NCI-H82 treated with DMSO at 0.1 percent for 48 hours (cell line): ENCODE results near the gene CHEK2.
"Not testable (repeated sequence)": the region's sequence is repeated elsewhere in the genome, so short reads cannot be mapped to it uniquely, and the experiment has no call there.

Experiments
- DNase-seq: peaks from one replicate; lab custom pipeline; 2025; ENCODE audit not compliant: unreplicated experiment; lab: John Stamatoyannopoulos, UW

Gene CHEK2

DNA sequence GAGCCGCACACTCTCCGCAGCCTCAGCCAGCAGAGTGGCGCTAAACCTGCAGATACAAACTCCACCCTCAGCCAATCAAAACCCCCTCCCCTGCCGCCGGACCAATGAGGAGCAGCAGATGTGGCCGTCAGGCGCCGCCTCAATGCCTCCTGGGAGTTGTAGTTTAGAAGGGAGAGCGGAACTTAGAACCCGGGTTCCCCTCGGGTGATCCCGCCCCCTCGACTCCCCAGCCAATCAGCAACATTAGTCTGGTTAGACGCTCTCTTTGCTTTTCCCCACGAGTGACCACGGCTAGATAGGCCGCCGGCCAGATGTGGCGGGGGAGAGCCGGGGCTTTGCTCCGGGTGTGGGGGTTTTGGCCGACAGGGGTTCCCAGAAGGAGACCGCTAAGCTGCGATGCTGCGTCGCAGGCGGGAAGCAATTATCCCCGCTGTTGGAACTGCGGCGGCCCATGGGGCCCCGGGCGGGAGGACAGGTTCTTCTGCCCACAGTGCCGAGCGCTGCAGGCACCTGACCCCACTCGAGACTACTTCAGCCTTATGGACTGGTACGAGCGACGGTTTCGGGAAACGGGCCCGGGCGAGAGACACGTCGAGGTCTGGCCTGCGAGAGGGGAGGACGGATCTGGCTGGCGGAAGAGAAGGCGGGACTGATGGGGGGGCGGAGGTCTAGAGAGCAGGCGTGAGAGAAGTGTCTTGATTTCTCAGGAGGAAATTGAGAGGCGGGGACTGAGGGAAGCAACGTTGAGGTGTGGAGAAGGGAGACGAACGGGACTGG is at the start of gene CHEK2, which contains the start of gene HSCB:
Gene CHEK2, minus strand, starts transcription at position 36 of the 777 bp plus-strand sequence. CDS start 7,099 bp downstream, outside the sequence.
Gene HSCB, plus strand, starts transcription at position 255 of the 777 bp plus-strand sequence. Its CDS starts 57 bp downstream, at position 312.
- DNase-seq = peak; percentile 95

DNA sequence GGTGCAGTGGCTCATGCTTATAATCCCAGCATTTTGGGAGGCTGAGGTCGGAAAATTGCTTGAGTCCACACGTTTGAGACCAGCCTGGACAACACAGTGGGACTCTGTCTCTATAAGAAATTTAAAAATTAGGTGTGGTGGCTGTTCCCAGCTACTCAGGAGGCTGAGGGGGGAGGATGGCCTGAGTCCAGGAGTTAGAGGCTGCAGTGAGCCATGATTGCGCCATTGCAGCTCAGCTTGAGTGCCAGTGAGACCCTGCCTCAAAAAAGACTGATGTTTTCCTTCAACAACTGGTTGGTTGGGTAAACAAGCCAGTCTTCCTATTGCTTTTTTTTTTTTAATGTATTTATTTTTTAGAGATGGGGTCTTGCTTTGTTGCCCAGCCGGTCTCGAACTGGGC is 49.5 kb upstream of the CHEK2 start:
- no peak for DNase-seq

DNA sequence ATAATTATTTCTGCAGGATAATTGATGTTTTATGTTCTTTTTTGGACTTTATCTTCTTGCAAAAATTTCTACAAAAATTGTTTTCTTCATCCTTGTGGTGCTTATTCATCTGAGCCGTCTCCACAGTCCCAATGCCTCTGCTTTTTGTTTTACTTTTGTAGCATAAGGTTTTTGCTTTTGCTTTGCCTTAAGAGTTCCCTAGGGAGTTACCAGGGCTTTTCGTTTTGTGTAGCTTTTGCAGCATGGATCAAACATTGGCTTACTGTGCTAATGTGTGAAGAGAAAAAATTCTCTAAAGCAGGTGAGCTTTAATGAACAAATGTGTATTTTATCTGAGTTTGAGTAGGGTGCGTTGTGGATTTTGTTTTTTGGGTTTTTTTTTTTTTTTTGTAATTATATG is 47.0 kb upstream of the CHEK2 start:
- DNase-seq = no peak

DNA sequence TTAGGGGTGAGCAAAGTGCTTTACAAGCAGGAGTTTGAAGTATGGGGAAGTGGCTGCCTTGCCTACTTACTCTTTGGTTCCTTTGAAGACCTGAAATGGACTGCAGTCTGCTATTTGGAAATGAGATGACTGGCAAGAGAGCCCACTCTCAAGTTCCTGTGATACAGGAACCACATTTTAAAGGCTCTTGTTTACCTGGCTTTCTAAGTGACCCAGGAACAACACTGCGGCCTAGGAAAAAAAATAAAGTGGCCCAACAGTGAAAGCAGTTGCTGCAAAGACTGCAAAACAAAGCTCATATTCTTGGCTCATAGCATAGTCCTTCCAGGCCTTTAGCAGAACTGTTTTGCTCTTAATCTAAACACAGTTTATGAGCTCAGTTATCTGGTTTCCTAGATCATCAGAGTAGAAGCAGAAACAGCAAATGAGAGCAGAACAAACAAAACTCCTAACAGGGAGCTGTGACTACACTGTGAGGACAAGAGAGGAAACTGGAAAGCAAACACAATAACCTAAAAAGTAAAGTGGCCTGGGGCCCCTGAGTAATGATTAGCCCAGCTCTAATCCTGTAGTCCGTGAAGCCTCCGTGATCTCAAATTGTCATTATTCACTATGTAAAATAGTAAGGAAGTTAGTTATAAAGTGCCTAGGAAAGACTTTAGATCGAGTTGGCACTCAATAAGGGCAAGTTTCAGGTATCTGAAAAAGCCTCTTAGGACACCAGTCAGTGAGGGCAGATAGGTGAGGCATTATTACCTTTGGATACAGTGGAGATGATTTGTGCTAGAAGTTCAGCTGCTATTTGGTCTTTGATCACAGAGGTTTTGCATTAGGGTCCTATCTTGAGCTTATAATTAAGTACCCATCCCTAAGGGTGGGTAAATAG is 42.4 kb upstream of the CHEK2 start:
- DNase-seq = no peak

DNA sequence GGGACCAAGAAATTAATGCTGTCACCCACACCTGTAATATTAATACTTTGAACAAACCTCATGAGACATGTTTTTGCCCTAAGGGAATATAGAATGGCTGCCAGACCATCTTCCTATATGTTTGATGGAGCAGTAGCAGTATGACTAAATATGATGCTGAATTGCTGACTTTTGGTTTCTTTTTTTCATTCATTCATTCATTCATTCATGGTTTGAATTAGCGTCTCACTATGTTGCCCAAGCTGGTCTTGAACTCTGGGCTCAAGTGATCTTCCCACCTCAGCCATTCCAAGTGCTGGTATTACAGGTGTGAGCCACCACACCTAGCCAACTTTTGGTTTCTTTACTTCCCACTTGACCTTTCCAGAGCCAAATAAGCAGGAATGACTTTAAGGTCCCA is 38.7 kb upstream of the CHEK2 start:
- no peak for DNase-seq

DNA sequence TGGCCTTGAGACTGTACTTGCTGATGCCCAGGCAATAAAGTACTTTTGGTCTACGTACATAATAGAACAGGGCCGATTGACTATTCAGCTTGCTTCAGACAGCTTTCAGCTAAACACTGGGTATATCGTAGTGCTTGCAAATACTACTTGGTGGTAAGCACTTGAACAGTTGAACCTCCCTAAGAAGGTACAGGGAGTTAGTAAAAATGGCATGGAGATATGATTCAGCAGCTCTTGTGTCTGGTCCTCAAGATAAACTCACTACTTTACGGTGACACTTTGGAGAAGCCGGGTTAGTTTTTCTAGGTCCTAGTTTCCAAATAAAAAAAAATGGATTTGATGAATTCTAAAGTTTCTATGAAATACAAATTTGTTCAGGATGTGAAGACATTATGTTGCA is 38.2 kb upstream of the CHEK2 start:
- no peak for DNase-seq

DNA sequence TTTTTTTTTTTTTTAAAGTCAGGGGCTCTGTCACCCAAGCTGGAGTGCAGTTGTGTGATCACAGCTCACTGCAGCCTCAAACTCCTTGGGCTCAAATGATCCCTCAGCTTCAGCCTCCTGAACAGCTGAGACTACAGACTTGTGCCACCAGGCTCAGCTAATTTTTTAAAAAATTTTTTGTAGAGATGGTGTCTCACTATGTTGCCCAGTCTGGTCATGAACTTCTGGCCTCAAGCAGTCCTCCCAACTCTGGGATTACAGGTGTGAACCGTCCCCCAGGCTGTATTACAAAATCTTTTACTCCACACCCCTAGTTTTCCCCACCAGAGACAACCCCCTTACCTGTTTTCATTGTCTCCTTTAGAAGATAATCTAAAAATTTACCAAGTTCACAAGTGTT is 32.8 kb upstream of the CHEK2 start:
- DNase-seq = no peak

DNA sequence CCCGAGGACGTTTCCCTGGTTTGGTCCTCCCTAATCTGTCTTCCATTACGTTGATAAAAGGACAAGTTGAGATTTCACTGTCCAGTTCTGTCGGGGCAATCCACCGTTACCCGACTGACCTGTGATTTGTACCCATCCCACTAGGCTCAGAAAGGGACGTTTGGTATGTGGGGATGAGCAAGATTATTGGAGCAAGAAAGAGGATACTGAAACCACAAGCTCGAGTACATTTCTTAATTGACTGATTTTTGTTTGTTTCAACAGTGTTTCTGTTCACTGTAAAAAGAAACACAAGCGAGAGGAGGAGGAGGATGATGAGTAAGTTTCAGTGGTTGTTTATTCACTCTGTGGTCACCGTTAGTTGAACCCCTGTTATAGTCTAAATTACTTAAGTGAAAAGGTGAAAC is 31.8 kb upstream of the CHEK2 start:
- no peak for DNase-seq

DNA sequence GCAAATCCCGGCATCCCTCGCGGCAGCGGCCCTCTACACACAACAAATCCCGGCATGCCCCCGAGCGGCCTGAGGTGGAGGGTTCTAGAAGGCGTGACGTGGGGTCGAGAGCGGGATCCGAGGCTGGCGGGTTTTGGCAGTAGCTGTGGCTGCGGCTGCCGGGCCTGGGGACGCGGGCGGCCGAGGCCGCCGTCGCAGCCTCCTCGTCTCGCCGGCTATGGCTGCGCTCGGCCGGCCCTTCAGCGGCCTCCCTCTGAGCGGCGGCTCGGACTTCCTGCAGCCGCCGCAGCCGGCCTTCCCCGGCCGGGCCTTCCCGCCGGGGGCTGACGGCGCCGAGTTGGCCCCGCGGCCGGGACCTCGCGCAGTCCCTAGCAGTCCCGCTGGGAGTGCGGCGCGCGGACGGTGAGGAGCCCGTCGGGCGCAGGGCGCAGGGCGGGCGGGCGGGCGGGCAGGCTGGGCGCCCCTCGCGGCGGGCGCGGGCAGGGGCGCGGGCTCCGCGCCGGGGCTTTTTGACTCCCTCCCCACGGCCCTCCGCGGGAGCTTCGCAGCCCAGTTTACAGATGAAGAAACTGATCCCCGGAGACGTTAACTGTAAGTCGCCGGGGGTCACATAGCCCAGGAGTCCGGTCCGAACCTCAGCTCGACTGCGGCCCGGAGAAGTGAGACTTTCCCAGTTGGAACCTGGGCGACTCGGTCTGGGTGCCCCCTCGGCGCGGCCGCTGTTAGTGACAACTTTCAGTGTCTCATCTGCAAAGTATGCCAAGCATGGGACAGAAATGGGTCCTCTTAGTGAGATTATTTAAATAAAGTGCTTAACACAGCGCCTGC is 31.2 kb upstream of the CHEK2 start, which contains the start of gene CCDC117:
Gene CCDC117, plus strand, starts transcription at position 63 of the 828 bp plus-strand sequence. Its CDS starts 155 bp downstream, at position 218.
- DNase-seq = peak; percentile 91

DNA sequence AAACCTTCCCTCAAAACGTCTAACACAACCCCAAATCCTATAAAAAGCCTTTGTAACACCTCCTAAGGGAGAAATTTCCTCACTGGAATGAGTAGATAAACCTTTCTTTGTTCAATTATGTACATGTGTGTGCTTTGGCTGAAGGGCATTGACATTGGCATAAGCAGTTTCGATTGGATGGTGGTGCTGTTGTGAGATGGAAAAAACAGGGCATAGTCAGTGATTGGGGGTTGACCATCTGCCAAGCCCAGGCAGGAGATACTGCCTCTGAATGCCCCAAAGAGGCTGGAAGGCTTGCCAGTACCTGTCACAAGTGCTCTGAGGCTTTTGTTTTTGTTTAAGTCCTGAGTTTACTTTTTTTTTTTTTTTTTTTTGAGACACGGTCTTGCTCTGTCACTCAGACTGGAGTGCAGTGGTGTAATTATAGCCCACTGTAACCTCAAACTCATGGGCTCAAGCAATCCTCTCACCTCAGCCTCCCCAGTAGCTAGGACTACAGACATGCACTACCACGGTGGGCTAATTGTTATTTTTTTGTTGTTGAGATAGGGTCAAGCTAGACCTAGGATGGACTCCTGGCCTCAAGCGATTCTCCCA is 29.7 kb upstream of the CHEK2 start:
- DNase-seq = no peak

DNA sequence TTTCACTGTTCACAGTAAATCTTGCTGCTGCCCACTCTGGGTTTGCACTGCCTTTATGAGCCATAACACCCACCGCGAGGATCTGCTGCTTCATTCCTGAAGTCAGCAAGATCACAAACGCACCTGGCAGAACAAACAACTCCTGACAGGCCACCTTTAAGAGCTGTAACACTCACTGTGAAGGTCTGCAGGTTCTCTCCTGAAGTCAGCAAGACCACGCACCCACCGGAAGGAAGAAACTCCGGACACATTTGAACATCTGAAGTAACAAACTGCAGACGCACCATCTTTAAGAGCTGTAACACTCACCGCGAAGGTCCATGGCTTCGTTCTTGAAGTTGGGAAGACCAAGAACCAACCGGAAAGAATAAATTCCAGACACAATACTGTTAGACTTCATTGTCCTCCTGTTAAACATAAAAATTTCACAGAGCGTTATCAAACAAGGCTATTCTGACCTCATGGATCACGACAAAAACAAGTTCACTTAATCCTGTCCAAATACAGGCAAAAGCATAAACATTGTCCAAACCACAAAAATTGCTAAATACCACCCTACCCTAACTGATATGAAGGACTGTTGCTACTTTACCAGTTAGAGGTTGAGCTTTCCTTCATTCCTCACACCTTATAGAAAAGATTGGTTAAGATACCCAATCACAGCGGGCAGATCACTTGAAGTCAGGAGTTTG is 27.9 kb upstream of the CHEK2 start:
- no peak for DNase-seq

DNA sequence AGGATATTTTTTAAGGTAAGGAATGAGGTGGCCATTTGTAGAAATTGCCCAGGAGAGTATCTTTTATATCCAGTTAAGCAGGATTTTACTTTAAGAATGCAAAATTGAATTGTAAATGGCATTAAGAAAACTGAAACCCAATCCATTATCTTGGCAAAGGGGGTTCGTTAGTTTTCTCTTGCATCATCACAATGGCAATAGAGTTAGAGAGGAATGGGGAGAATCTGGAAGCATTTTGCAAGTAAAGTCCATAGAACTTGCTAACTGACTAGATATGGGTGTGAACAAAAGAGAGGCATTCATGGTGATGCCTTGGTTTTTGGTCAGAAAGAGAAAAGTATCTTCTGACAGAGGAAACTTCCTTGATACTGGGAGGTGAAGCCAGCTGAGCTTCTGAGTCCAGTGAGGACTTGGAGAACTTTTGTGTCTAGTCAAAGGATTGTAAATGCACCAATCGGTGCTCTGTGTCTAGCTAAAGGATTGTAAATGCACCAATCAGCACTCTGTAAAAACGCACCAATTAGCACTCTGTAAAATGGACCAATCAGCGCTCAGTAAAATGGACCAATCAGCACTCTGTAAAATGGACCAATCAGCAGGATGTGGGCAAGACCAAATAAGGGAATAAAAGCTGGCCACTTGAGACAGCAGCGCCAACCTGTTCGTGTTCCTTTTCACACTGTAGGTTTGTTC is 27.2 kb upstream of the CHEK2 start:
- no peak for DNase-seq

DNA sequence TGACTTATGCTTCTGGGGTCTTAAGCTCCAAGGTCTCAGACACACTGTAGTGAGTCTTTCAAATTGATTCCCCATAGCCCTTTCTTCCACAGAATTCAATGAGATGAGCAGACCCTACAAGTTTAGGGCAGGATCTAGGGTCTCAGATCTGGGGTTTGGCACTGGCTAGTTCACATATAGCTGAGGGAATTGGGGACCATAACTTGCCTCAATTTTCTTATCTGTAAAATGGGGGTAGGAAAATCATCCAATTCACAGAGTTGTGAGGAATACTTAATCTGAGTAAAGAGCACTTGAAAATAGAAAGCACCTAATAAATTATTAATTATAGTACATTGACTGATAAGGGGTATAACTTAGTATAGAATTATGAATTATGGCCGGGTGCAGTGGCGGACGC is 25.0 kb upstream of the CHEK2 start:
- no peak for DNase-seq

DNA sequence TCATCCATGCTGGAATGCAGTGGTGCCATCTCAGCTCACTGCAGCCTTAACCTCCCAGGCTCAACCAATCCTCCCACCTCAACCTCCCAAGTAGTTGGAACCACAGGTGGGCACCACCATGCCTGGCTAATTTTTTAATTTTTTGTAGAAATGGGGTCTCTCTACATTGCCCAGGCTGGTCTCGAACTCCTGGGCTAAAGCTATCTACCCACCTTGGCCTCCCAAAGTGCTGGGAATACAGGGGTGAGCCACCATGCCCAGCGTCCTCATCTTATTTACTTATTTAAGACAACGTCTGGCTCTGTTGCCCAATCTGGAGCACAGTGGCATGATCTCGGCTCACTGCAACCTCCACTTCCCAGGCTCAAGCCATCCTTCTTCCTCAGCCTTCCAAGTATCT is 20.4 kb upstream of the CHEK2 start:
- not testable (repeated sequence) for DNase-seq

DNA sequence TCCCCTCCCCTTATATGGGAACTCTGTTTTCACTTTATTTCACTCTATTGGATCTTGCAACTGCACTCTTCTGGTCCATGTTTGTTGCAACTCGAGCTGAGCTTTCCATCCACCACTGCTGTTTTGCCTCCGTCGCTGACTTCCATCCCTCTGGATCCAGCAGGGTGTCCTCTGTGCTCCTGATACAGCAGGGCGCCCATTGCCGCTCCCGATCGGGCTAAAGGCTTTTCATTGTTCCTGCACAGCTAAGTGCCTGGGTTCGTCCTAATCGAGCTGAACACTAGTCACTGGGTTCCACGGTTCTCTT is 19.8 kb upstream of the CHEK2 start:
- DNase-seq = no peak

DNA sequence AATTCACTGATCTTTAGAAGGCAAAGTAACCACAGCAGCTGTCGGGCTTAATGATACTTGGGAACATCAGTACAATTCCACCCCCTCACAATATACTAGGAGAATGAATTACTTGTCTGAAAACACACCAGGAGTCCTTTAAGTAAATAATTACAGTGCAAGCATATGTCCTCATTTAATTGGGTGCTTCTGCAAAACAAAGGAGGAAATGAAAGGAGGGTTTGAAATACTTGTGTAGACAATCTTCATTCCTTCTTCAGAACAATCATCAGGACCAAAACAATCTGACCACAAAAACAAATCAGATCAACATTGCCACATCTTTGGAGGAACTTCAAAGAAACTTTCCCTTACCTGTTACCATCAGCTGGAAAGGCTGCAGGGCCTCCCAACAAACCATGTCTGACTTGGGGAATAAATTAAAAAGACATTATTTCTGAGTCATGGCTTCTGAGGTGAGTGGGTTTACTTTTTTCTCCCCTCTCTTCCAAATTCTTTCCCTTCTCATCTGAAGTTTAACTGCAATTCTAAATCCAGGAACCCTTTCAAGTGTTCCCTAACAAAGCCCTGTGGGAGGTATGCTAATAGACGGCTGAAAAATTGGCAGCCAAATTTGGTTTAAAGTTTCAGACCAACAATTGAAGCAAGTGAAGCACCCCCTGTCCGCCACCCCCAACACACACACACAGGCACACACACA is 18.4 kb upstream of the CHEK2 start:
- DNase-seq = no peak

DNA sequence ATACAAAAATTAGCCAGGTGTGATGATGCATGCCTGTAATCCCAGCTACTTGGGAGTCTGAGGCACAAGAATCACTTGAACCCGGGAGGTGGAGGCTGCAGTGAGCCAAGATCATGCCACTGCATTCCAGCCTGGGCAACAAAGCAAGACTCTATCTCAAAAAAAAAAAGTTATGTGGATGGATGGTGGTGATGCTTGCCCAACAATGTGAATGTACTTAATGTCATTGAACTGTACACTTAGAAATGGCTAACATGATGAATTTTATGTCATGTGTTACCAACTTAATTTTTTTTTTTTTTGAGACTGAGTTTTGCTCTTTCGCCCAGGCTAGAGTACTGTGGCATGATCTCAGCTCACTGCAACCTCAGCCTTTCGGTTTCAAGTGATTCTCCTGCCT is 12.9 kb upstream of the CHEK2 start:
- DNase-seq = not testable (repeated sequence)

DNA sequence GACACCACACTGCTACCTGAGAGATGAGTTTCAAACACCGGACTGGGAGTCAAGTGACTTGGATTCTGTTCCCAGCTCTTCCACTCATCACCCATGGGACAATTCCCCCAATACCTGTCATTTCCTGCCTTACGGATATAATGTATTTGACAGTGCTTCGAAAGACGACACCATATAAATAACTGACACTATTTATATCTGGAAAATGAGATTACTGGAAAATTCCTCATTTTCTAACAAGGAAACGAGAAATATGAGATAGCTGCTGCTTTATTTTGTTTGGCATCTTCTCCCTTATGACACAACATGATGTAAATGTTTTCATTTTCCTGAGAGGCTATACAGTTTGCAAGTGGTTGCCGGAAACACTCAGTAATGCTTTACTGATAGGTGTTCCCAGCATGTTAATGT is 8.9 kb upstream of the CHEK2 start:
- no peak for DNase-seq

DNA sequence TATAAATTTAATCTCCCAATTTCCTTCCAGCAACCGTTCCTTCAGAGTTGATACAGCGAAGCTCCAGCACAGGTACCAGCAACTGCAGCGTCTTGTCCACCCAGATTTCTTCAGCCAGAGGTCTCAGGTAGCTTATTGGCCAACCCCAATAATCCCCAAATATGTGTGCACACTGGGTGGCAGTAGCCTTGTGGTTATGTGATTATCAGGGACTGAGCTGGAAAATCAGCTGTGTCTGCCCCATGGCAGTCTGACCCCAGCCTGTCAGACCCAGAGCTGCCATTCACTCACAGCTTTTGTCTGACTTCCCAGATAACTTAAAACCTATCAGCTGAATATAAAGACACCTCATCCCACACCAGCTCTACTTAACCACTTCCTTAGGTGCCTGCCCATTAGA is 2.2 kb upstream of the CHEK2 start:
- no peak for DNase-seq
